GM23338 (cell line): ENCODE data around the gene TTC8. TPM values are rescaled to one million over a fixed set of nuclear protein-coding genes. Genes with fewer than 3 reads are reported as not detected.

ENCODE experiments used
- ATAC-seq: fragments of 200-7000 bp; cut with Tn5 transposase; 3 replicates; pipeline ENCODE4 v1.9.1; 2020
- DNase-seq: peaks from one replicate; pipeline ENCODE4 v3.0.0-alpha.2; 2015; ENCODE audit warnings: low spot score
- H2AFZ ChIP-seq: fragments of 200-600 bp; sonication (generic); 2 replicates; pipeline ENCODE4 v1.8.0; 2016; ENCODE audit warnings: antibody characterized with exemption, mild to moderate bottlenecking, moderate library complexity
- H3F3A ChIP-seq: fragments of 200-600 bp; sonication (generic); replicated peaks from 2 replicates; pipeline ENCODE4 v1.8.0; 2017; ENCODE audit warnings: antibody characterized with exemption, mixed run types, low read depth
- H3K27ac ChIP-seq: fragments of 200-600 bp; sonication (generic); 2 replicates; pipeline ENCODE4 v1.6.1; 2016; ENCODE audit warnings: low read depth
- H3K27me3 ChIP-seq: fragments of 200-600 bp; sonication (generic); 2 replicates; pipeline ENCODE4 v1.8.0; 2016; ENCODE audit warnings: mild to moderate bottlenecking, mixed run types, moderate library complexity; ENCODE audit not compliant: insufficient read depth
- H3K36me3 ChIP-seq: fragments of 200-600 bp; sonication (generic); 2 replicates; pipeline ENCODE4 v1.8.0; 2016; ENCODE audit warnings: mild to moderate bottlenecking; ENCODE audit not compliant: insufficient read depth
- H3K4me1 ChIP-seq: fragments of 200-600 bp; sonication (generic); 2 replicates; pipeline ENCODE4 v1.8.0; 2016; ENCODE audit warnings: mild to moderate bottlenecking, moderate library complexity; ENCODE audit not compliant: insufficient read depth
- H3K4me2 ChIP-seq: fragments of 200-600 bp; sonication (generic); 2 replicates; pipeline ENCODE4 v1.7.1; 2017; ENCODE audit warnings: mixed run types
- H3K4me3 ChIP-seq: fragments of 200-600 bp; sonication (generic); 2 replicates; pipeline ENCODE4 v1.6.1; 2016; ENCODE audit warnings: mixed run types
- H3K79me2 ChIP-seq: fragments of 200-600 bp; sonication (generic); replicated peaks from 2 replicates; pipeline ENCODE4 v1.8.0; 2017; ENCODE audit warnings: mild to moderate bottlenecking; ENCODE audit not compliant: insufficient read depth
- H3K9me2 ChIP-seq: fragments of 200-600 bp; sonication (generic); 2 replicates; pipeline ENCODE4 v1.8.0; 2017; ENCODE audit not compliant: insufficient read depth
- H4K20me1 ChIP-seq: fragments of 200-600 bp; sonication (generic); replicated peaks from 2 replicates; pipeline ENCODE4 v1.8.0; 2017; ENCODE audit warnings: mild to moderate bottlenecking; ENCODE audit not compliant: insufficient read depth
- H3K27ac Mint-ChIP-seq: 2 replicates; pipeline ENCODE4 v1.8.0; 2020; ENCODE audit warnings: inconsistent platforms, mild to moderate bottlenecking, moderate library complexity, mixed read lengths
- H3K27me3 Mint-ChIP-seq: 3 replicates; pipeline ENCODE4 v1.8.0; 2022; ENCODE audit warnings: low read depth, mild to moderate bottlenecking, moderate library complexity, mixed read lengths, inconsistent platforms; ENCODE audit not compliant: insufficient read depth, poor library complexity
- H3K36me3 Mint-ChIP-seq: 3 replicates; pipeline ENCODE4 v1.8.0; 2021; ENCODE audit warnings: low read depth, mild to moderate bottlenecking, inconsistent platforms, moderate library complexity, mixed read lengths
- H3K4me1 Mint-ChIP-seq: 3 replicates; pipeline ENCODE4 v1.8.0; 2020; ENCODE audit warnings: mild to moderate bottlenecking, inconsistent platforms, mixed read lengths
- H3K4me3 Mint-ChIP-seq: 3 replicates; pipeline ENCODE4 v1.8.0; 2021; ENCODE audit warnings: moderate library complexity, mild to moderate bottlenecking, inconsistent platforms, mixed read lengths
- H3K9me3 Mint-ChIP-seq: 3 replicates; pipeline ENCODE4 v1.8.0; 2020; ENCODE audit warnings: moderate library complexity, mild to moderate bottlenecking, inconsistent platforms, mixed read lengths
- CREB1 ChIP-seq: fragments of 250-450 bp; sonication (Bioruptor Pico); IDR thresholded peaks from 2 replicates; pipeline ENCODE4 v1.5.0; 2020; ENCODE audit warnings: low read depth, mild to moderate bottlenecking, moderate library complexity
- EZH2 ChIP-seq: fragments of 200-600 bp; sonication (generic); IDR thresholded peaks from one replicate; pipeline ENCODE4 v1.8.0; 2017; ENCODE audit warnings: antibody characterized with exemption, mild to moderate bottlenecking, low read depth; ENCODE audit not compliant: unreplicated experiment
- EZH2phosphoT487 ChIP-seq: fragments of 200-600 bp; sonication (generic); IDR thresholded peaks from one replicate; pipeline ENCODE4 v1.8.1; 2018; ENCODE audit warnings: antibody characterized with exemption; ENCODE audit not compliant: unreplicated experiment
- JUNB ChIP-seq: IDR thresholded peaks from one replicate; pipeline ENCODE4 v1.6.1; 2016; ENCODE audit warnings: antibody characterized with exemption; ENCODE audit not compliant: unreplicated experiment
- NANOG ChIP-seq: IDR thresholded peaks from 2 replicates; pipeline ENCODE4 v1.6.1; 2016; ENCODE audit warnings: antibody characterized with exemption, borderline replicate concordance
- POLR2AphosphoS5 ChIP-seq: IDR thresholded peaks from 2 replicates; pipeline ENCODE4 v1.6.1; 2016; ENCODE audit warnings: antibody characterized with exemption, low read depth
- STAT1 ChIP-seq: IDR thresholded peaks from one replicate; pipeline ENCODE4 v1.6.1; 2016; ENCODE audit warnings: antibody characterized with exemption; ENCODE audit not compliant: unreplicated experiment
- ZNF114 ChIP-seq: fragments of 250-450 bp; sonication (Bioruptor Pico); IDR thresholded peaks from 2 replicates; pipeline ENCODE4 v1.5.0; 2020; ENCODE audit warnings: mild to moderate bottlenecking, moderate library complexity
- ZNF331 ChIP-seq: fragments of 250-450 bp; sonication (Bioruptor Pico); IDR thresholded peaks from 2 replicates; pipeline ENCODE4 v1.5.0; 2020; ENCODE audit warnings: low read depth, mild to moderate bottlenecking, moderate library complexity
- polyA plus RNA-seq: library from polyadenylated mRNA; unstranded; fragments of >200 nt; fragmentation: Nextera tagmentation; extraction: Ambion mirVana; gene quantifications from 2 replicates; pipeline ENCODE4 v1.2.1, GENCODE V29; 2016
- total RNA-seq: library from RNA; depleted of rRNA; stranded (reverse); fragments of >200 nt; shearing (Covaris generic); gene quantifications from 2 replicates; pipeline ENCODE4 v1.2.3, GENCODE V29; 2014
- TF ChIP-seq, protein P1 (sequence below): IDR thresholded peaks from one replicate; pipeline ENCODE4 v1.6.1; 2018; ENCODE audit warnings: antibody characterized with exemption; ENCODE audit not compliant: unreplicated experiment
- TF ChIP-seq, protein P2 (sequence below): fragments of 250-450 bp; sonication (Bioruptor Pico); IDR thresholded peaks from 2 replicates; pipeline ENCODE4 v1.5.0; 2020; ENCODE audit warnings: mild to moderate bottlenecking, moderate library complexity
- TF ChIP-seq, protein P3 (sequence below): IDR thresholded peaks from 2 replicates; pipeline ENCODE4 v1.6.1; 2016; ENCODE audit warnings: antibody characterized with exemption

Gene TTC8
- total and polyA plus RNA-seq, 2 experiments from 2014 or later = 7.5 to 10.5 TPM

DNA sequence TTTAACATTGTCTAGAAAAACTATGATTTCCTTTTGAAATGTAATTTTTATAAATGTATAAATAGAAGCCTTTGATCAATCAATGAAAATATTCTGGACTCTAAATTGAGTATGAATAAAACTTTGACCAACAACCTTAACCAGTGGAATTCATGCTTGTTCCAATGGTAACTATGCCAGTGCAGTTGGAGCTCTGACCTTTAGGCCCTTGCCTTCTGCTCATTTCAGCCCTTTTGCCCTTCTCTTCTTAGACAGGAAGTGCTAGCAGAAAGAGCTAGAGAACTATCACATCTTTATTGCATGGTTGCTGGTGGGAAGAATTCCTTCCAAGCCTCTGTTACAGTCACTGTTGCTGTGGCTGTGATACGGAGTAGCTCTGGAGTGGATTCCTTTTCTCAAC lies 39.7 kb downstream of the TTC8 start:
- H3K27ac ChIP-seq = no peak overlapping the region

More for the DNA sequence above, 39.7 kb downstream of the TTC8 start:
- H3K27ac Mint-ChIP-seq = no peak overlapping the region
- TF ChIP-seq STAT1 (no peak), NANOG (no peak), EZH2 (no peak), ZNF331 (no peak), EZH2phosphoT487 (no peak), CREB1 (CRISPR knock-in tag) (no peak), ZNF114 (CRISPR knock-in tag) (no peak), POLR2AphosphoS5 (no peak), JUNB (no peak)
- TF ChIP-seq, protein P1, sequence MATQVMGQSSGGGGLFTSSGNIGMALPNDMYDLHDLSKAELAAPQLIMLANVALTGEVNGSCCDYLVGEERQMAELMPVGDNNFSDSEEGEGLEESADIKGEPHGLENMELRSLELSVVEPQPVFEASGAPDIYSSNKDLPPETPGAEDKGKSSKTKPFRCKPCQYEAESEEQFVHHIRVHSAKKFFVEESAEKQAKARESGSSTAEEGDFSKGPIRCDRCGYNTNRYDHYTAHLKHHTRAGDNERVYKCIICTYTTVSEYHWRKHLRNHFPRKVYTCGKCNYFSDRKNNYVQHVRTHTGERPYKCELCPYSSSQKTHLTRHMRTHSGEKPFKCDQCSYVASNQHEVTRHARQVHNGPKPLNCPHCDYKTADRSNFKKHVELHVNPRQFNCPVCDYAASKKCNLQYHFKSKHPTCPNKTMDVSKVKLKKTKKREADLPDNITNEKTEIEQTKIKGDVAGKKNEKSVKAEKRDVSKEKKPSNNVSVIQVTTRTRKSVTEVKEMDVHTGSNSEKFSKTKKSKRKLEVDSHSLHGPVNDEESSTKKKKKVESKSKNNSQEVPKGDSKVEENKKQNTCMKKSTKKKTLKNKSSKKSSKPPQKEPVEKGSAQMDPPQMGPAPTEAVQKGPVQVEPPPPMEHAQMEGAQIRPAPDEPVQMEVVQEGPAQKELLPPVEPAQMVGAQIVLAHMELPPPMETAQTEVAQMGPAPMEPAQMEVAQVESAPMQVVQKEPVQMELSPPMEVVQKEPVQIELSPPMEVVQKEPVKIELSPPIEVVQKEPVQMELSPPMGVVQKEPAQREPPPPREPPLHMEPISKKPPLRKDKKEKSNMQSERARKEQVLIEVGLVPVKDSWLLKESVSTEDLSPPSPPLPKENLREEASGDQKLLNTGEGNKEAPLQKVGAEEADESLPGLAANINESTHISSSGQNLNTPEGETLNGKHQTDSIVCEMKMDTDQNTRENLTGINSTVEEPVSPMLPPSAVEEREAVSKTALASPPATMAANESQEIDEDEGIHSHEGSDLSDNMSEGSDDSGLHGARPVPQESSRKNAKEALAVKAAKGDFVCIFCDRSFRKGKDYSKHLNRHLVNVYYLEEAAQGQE = no peak
- TF ChIP-seq, protein P2, sequence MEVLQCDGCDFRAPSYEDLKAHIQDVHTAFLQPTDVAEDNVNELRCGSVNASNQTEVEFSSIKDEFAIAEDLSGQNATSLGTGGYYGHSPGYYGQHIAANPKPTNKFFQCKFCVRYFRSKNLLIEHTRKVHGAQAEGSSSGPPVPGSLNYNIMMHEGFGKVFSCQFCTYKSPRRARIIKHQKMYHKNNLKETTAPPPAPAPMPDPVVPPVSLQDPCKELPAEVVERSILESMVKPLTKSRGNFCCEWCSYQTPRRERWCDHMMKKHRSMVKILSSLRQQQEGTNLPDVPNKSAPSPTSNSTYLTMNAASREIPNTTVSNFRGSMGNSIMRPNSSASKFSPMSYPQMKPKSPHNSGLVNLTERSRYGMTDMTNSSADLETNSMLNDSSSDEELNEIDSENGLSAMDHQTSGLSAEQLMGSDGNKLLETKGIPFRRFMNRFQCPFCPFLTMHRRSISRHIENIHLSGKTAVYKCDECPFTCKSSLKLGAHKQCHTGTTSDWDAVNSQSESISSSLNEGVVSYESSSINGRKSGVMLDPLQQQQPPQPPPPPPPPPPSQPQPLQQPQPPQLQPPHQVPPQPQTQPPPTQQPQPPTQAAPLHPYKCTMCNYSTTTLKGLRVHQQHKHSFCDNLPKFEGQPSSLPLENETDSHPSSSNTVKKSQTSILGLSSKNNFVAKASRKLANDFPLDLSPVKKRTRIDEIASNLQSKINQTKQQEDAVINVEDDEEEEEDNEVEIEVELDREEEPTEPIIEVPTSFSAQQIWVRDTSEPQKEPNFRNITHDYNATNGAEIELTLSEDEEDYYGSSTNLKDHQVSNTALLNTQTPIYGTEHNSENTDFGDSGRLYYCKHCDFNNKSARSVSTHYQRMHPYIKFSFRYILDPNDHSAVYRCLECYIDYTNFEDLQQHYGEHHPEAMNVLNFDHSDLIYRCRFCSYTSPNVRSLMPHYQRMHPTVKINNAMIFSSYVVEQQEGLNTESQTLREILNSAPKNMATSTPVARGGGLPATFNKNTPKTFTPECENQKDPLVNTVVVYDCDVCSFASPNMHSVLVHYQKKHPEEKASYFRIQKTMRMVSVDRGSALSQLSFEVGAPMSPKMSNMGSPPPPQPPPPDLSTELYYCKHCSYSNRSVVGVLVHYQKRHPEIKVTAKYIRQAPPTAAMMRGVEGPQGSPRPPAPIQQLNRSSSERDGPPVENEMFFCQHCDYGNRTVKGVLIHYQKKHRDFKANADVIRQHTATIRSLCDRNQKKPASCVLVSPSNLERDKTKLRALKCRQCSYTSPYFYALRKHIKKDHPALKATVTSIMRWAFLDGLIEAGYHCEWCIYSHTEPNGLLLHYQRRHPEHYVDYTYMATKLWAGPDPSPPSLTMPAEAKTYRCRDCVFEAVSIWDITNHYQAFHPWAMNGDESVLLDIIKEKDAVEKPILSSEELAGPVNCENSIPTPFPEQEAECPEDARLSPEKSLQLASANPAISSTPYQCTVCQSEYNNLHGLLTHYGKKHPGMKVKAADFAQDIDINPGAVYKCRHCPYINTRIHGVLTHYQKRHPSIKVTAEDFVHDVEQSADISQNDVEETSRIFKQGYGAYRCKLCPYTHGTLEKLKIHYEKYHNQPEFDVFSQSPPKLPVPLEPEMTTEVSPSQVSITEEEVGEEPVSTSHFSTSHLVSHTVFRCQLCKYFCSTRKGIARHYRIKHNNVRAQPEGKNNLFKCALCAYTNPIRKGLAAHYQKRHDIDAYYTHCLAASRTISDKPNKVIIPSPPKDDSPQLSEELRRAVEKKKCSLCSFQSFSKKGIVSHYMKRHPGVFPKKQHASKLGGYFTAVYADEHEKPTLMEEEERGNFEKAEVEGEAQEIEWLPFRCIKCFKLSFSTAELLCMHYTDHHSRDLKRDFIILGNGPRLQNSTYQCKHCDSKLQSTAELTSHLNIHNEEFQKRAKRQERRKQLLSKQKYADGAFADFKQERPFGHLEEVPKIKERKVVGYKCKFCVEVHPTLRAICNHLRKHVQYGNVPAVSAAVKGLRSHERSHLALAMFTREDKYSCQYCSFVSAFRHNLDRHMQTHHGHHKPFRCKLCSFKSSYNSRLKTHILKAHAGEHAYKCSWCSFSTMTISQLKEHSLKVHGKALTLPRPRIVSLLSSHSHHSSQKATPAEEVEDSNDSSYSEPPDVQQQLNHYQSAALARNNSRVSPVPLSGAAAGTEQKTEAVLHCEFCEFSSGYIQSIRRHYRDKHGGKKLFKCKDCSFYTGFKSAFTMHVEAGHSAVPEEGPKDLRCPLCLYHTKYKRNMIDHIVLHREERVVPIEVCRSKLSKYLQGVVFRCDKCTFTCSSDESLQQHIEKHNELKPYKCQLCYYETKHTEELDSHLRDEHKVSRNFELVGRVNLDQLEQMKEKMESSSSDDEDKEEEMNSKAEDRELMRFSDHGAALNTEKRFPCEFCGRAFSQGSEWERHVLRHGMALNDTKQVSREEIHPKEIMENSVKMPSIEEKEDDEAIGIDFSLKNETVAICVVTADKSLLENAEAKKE (CRISPR knock-in tag) = no peak
- TF ChIP-seq, protein P3, sequence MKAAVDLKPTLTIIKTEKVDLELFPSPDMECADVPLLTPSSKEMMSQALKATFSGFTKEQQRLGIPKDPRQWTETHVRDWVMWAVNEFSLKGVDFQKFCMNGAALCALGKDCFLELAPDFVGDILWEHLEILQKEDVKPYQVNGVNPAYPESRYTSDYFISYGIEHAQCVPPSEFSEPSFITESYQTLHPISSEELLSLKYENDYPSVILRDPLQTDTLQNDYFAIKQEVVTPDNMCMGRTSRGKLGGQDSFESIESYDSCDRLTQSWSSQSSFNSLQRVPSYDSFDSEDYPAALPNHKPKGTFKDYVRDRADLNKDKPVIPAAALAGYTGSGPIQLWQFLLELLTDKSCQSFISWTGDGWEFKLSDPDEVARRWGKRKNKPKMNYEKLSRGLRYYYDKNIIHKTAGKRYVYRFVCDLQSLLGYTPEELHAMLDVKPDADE = no peak
- no peaks in the 10 kb centered on the region for H3K4me1 ChIP-seq
- no peak for ATAC-seq
- H3K27me3 Mint-ChIP-seq = peaks cover under 1% of the 10 kb centered on the region
- H4K20me1 ChIP-seq = no peaks in the 10 kb centered on the region; the same call in 1 of the 2 replicates
- H3K4me3 Mint-ChIP-seq = no peak overlapping the region
- no peaks in the 10 kb centered on the region for H3K9me2 ChIP-seq
- H3K4me3 ChIP-seq = no peak overlapping the region
- no peaks in the 10 kb centered on the region for H3K79me2 ChIP-seq
- no peaks in the 10 kb centered on the region for H3K27me3 ChIP-seq
- H3K36me3 ChIP-seq = peaks cover 3% of the 10 kb centered on the region; the same call in 1 of the 2 replicates
- no peak overlapping the region for H2AFZ ChIP-seq
- H3K4me1 Mint-ChIP-seq = peaks cover 5% of the 10 kb centered on the region; the same call in 1 of the 3 replicates
- peaks cover 7% of the 10 kb centered on the region for H3K36me3 Mint-ChIP-seq
- DNase-seq = no peak
- H3K9me3 Mint-ChIP-seq = peaks cover 1% of the 10 kb centered on the region; the same call in 2 of the 3 replicates
- no peaks in the 10 kb centered on the region for H3F3A ChIP-seq
- no peak overlapping the region for H3K4me2 ChIP-seq
